ENCODE data around the gene MRPS34. TPM values are rescaled to one million over a fixed set of nuclear protein-coding genes. Genes with fewer than 3 reads are reported as not detected.

MRPS34 gene
- total RNA-seq, 2 donors from 2014 or later = 97.4 to 125 TPM

GRCh38 chr16:1777375-1778199 is 4.7 kb upstream of the MRPS34 start:
- H3K4me3 ChIP-seq = no peak overlapping the region
- WGBS = 72% methylated on average over 22 of the region's 36 CpGs
- no peak for DNase-seq (ENCODE audit: low spot score)
- no peak for TF ChIP-seq CTCF (IDR thresholded peaks at IDR 0.05)
- no peak for TF ChIP-seq POLR2A (IDR thresholded peaks at IDR 0.05)
- TF ChIP-seq POLR2AphosphoS5 (IDR thresholded peaks at IDR 0.05) = no peak
- peaks cover 16% of the 10 kb centered on the region for H3K4me1 ChIP-seq (replicated peaks)
- no peaks in the 10 kb centered on the region for H3K27me3 ChIP-seq (replicated peaks; ENCODE audit: insufficient read depth)
- H3K9me3 ChIP-seq = no peaks in the 10 kb centered on the region
- no peak overlapping the region for H3K27ac ChIP-seq
- H3K36me3 ChIP-seq = peaks cover 12 to 24% of the 10 kb centered on the region in 2 donors
- intact Hi-C loops (cut with DNase I) = no loop called here

GRCh38 chr16:1776991-1777374 is 4.0 kb upstream of the MRPS34 start:
- no peak for DNase-seq (ENCODE audit: low spot score)
- peaks cover 12 to 24% of the 10 kb centered on the region in 2 donors for H3K36me3 ChIP-seq
- WGBS = 92% methylated on average over 17 of the region's 22 CpGs
- no peak for TF ChIP-seq POLR2A (IDR thresholded peaks at IDR 0.05)
- H3K9me3 ChIP-seq = no peaks in the 10 kb centered on the region
- intact Hi-C loops (cut with DNase I) = no loop called here
- no peaks in the 10 kb centered on the region for H3K27me3 ChIP-seq (replicated peaks; ENCODE audit: insufficient read depth)
- H3K4me1 ChIP-seq (replicated peaks) = peaks cover 16% of the 10 kb centered on the region
- H3K4me3 ChIP-seq = no peak overlapping the region
- H3K27ac ChIP-seq = no peak overlapping the region

- Histone ChIP-seq H3K27me3 (replicated peaks; ENCODE audit: insufficient read depth) (no peaks in the 10 kb centered on the region), H3K4me1 (replicated peaks) (peaks cover 15% of the 10 kb centered on the region), H3K36me3 (peaks cover 12 to 24% of the 10 kb centered on the region in 2 donors), H3K27ac (no peak overlapping the region), H3K9me3 (no peaks in the 10 kb centered on the region), H3K4me3 (no peak overlapping the region)
- WGBS = 73% methylated on average over 13 of the region's 13 CpGs
- no peak for DNase-seq (ENCODE audit: low spot score)
- TF ChIP-seq POLR2AphosphoS5 (IDR thresholded peaks at IDR 0.05) (no peak), CTCF (IDR thresholded peaks at IDR 0.05) (no peak), POLR2A (IDR thresholded peaks at IDR 0.05) (no peak)
- intact Hi-C loops (cut with DNase I) = no loop called here
Observed at GRCh38 chr16:1776672-1776955, 3.7 kb upstream of the MRPS34 start.

DNA sequence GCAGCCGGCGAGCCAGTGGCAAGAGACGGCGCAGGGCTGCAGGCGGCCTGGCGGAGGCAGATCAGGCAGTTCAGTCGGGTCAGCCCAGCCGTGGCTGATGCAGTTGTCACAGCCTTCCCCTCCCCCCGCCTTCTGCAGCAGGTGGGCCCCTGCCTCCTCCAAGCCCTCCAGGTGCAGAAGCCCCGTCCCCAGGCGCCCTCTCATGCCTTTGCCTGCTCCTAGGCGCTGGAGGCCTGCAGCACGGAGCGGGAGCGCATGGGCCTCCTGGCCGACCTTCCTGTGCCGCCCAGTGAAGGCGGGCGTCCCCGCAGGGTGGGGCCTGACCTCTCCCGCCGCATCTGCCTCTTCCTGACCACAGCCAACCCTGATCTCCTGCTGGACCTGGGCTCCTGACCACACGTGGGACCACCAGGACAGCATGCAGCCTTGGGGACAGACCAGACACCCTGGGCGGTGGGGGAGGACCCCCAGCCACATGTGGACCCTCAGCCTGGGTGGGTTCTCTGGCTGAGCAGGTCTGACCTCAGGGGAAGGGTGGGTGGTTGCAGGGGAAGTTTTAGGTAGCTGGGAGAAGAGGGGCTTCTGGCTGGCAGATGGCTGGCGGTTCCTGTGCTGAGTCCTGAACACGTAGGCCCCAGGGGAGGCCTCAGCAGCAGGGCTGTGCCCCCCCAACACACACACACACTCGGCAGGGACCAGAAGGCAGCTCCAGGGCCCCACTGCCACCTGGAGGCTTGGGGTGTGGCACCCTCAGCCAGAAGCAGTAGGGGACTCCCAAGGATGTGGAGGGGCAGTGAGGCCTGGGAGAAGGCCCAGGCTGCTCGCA is 3.1 kb upstream of the MRPS34 start:
- Histone ChIP-seq H3K27me3 (replicated peaks; ENCODE audit: insufficient read depth) (no peaks in the 10 kb centered on the region), H3K4me3 (no peak overlapping the region), H3K27ac (no peak overlapping the region), H3K4me1 (replicated peaks) (peaks cover 9% of the 10 kb centered on the region), H3K36me3 (peaks cover 12 to 24% of the 10 kb centered on the region in 2 donors), H3K9me3 (no peaks in the 10 kb centered on the region)
- no peak for DNase-seq (ENCODE audit: low spot score)
- WGBS = 83% methylated on average over 28 of the region's 28 CpGs
- intact Hi-C loops (cut with DNase I) = no loop called here
- TF ChIP-seq POLR2A (IDR thresholded peaks at IDR 0.05) (no peak), CTCF (IDR thresholded peaks at IDR 0.05) (no peak), POLR2AphosphoS5 (IDR thresholded peaks at IDR 0.05) (no peak)

DNA sequence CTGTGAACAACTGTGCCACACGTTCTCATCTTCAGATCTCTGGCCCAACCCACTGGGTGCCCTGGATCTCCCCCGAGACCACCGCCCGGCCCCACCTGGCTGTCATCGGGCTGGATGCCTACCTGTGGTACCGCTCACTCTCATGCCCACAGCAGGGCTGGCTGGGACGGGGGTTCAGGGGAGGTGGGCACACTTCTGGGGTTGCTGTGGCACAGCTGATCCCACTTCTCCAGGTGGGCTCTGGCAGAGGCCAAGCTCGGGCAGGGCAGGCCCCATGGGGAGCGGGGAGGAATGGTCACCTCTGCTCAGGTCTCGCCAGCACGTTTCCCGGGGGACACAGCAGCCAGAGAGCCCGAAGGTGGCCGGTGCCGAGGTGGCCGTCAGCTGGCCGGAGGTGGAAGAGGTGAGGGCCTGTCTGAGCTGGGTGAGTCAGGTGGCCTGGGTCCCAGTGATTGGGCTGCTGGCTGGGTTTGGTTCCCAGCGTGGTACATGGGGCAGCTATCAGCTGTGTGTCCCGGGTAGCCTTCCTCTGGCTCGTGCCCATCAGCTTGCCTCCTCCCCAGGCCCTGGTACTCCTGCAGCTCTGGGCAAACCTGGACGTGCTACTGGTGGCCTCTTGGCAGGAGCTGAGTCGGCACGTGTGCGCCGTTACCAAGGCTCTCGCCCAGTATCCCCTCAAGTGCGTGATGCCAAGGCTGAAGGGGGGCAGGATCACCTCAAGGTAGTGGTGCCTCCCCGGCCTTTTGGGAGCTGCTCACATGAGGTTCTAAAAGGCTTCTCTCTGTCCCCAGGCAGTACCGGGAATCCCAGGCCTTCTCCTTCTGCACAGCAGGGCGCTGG is 2.3 kb upstream of the MRPS34 start:
- intact Hi-C loops (cut with DNase I) = no loop called here
- TF ChIP-seq POLR2AphosphoS5 (IDR thresholded peaks at IDR 0.05) = no peak
- TF ChIP-seq POLR2A (IDR thresholded peaks at IDR 0.05) = no peak
- no peak for TF ChIP-seq CTCF (IDR thresholded peaks at IDR 0.05)
- H3K27ac ChIP-seq = no peak overlapping the region
- peaks cover 8% of the 10 kb centered on the region for H3K4me1 ChIP-seq (replicated peaks)
- WGBS = 90% methylated on average over 28 of the region's 30 CpGs
- no peak overlapping the region for H3K4me3 ChIP-seq
- DNase-seq (ENCODE audit: low spot score) = no peak
- no peaks in the 10 kb centered on the region for H3K9me3 ChIP-seq
- peaks cover 12 to 24% of the 10 kb centered on the region in 2 donors for H3K36me3 ChIP-seq
- H3K27me3 ChIP-seq (replicated peaks; ENCODE audit: insufficient read depth) = no peaks in the 10 kb centered on the region
